Panc1 (cell line): ENCODE measurements around the gene GUF1.

Experiments used
- POLR2AphosphoS5 ChIP-seq: IDR thresholded peaks from 2 replicates; pipeline ENCODE4 v1.6.1; 2012; ENCODE audit warnings: mild to moderate bottlenecking, low read depth, low read length, moderate library complexity
- SIN3A ChIP-seq: IDR thresholded peaks from 2 replicates; pipeline ENCODE4 v1.6.1; 2012; ENCODE audit warnings: low read depth, mild to moderate bottlenecking, low read length, moderate library complexity, borderline replicate concordance; ENCODE audit not compliant: insufficient read depth
- TF ChIP-seq, protein P1 (sequence below): fragments of 450-650 bp; IDR thresholded peaks from 2 replicates; pipeline ENCODE4 v1.5.1; 2017; ENCODE audit warnings: mild to moderate bottlenecking
- TF ChIP-seq, protein P2 (sequence below), 2 experiments: IDR thresholded peaks; 2 replicates each; pipeline ENCODE4 v1.6.1; 2011 to 2012; ENCODE audit warnings: low read depth in 2 of 2, control low read depth in 1 of 2, low read length in 1 of 2, mild to moderate bottlenecking in 1 of 2, moderate library complexity in 1 of 2; ENCODE audit not compliant: insufficient read depth in 1 of 2

DNA sequence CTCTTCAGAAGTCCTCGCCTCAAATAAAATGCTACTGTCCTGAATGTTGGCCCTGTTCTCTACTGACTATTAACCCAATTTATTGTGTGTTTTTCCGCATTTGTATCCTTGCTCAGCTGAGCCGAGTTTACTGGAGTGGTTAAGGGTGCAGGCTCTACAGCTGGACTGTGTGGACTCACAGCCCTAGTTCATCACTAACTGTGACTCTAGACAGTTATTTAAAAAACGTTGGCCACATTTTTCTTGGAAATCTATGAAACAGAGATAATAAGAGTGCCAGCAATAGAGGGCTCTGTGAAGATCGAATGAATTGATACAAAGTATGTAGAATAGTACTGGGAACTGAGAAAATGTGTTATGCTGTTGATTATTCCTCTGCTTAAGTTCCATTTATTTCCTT lies 2.9 kb upstream of the GUF1 start:
- TF ChIP-seq, protein P1, sequence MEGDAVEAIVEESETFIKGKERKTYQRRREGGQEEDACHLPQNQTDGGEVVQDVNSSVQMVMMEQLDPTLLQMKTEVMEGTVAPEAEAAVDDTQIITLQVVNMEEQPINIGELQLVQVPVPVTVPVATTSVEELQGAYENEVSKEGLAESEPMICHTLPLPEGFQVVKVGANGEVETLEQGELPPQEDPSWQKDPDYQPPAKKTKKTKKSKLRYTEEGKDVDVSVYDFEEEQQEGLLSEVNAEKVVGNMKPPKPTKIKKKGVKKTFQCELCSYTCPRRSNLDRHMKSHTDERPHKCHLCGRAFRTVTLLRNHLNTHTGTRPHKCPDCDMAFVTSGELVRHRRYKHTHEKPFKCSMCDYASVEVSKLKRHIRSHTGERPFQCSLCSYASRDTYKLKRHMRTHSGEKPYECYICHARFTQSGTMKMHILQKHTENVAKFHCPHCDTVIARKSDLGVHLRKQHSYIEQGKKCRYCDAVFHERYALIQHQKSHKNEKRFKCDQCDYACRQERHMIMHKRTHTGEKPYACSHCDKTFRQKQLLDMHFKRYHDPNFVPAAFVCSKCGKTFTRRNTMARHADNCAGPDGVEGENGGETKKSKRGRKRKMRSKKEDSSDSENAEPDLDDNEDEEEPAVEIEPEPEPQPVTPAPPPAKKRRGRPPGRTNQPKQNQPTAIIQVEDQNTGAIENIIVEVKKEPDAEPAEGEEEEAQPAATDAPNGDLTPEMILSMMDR, result no peak
- TF ChIP-seq, protein P2, sequence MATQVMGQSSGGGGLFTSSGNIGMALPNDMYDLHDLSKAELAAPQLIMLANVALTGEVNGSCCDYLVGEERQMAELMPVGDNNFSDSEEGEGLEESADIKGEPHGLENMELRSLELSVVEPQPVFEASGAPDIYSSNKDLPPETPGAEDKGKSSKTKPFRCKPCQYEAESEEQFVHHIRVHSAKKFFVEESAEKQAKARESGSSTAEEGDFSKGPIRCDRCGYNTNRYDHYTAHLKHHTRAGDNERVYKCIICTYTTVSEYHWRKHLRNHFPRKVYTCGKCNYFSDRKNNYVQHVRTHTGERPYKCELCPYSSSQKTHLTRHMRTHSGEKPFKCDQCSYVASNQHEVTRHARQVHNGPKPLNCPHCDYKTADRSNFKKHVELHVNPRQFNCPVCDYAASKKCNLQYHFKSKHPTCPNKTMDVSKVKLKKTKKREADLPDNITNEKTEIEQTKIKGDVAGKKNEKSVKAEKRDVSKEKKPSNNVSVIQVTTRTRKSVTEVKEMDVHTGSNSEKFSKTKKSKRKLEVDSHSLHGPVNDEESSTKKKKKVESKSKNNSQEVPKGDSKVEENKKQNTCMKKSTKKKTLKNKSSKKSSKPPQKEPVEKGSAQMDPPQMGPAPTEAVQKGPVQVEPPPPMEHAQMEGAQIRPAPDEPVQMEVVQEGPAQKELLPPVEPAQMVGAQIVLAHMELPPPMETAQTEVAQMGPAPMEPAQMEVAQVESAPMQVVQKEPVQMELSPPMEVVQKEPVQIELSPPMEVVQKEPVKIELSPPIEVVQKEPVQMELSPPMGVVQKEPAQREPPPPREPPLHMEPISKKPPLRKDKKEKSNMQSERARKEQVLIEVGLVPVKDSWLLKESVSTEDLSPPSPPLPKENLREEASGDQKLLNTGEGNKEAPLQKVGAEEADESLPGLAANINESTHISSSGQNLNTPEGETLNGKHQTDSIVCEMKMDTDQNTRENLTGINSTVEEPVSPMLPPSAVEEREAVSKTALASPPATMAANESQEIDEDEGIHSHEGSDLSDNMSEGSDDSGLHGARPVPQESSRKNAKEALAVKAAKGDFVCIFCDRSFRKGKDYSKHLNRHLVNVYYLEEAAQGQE (IDR thresholded peaks at IDR 0.05; ENCODE audit: insufficient read depth in 1 of 2, low read depth in 2 of 2, low read length in 1 of 2), result no peak
- TF ChIP-seq POLR2AphosphoS5, result no peak
- TF ChIP-seq SIN3A, result no peak
